GM21367 (cell line): ENCODE data around the gene NAV1.

Experiments
- ATAC-seq: cut with Tn5 transposase; IDR thresholded peaks from one replicate; pipeline ENCODE4 v1.9.1; 2021; ENCODE audit not compliant: unreplicated experiment

Gene NAV1

DNA sequence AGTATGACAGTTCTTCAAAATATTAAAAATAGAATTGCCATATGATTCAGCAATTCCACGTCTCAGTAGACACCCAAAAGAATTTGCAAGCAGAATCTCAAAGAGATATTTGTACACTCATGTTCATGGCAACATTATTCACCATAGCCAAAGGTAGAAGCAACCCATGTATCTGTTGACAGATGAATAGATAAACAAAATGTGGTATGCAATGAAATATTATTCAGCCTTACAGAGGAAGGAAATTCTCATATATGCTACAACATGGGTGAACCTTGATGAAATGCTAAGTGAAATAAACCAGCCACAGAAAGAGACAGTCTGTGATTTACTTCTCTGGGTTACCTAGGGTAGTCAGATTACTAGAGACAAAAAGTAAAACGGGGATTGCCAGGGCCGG lies 47.0 kb downstream of the NAV1 start:
- no peak for ATAC-seq

GRCh38 chr1:201586806-201587205 lies 47.9 kb downstream of the NAV1 start:
- ATAC-seq = no peak

DNA sequence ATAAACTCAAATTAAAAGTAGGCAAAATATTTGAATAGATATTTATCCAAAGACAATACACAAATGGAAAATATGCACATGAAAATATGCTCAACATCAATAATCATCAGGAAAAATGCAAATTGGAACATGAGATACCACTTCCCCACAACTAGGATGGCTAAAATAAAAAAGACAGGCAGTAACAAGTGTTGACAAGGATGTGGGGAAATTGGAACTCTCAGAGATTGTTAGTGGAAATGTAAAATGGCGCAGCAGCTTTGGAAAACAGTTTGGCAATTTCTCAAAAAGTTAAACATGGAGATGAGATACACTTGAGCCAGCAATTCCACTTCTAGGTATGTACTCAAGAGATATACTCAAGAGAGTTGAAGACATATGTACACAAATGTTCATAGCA lies 48.8 kb downstream of the NAV1 start:
- ATAC-seq = no peak
